Measurements from ENCODE around the gene LIPC.

The LIPC gene

DNA sequence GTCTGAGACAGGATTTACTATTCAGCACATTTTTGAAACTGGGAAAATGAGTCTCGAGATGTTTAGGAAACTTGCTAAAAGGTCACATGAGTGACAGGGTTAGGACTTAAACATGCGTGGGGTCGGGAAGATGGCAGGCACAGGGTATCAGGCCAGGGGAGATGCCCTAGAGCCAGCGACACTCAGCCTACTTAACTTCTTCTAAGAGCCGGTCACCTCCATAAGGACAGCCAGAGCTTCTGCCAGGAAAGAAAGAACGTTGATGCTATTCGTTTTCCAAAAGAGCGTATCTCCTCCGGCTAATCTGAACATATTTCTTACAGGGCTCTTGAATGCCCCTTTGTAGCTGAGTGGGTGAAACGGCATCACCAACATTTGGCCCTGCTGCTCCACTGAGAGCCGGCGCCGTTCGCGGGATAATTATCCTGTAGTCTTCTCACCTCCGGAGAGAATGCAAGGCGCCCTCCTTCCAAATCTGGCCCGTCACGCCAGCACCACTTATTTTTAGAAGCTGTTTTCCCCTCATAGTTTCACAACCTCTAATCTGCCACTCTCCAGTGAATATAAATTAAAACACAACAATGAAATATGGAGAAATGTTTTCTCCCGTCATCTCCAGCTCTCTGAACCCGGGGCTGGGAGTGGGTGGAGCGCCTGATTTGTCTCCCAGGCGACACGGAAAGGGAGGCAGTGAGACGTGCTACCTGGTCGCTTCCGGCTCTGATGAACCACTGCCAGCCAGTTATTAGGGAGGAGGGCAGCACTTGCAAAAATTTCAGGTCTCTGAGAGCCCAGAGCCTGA is 58.5 kb downstream of the LIPC start:
- Histone ChIP-seq H3K4me3 (ENCODE audit: low read length) (no peak overlapping the region), H3K27ac (ENCODE audit: low read depth, low read length) (no peak overlapping the region), H3K36me3 (ENCODE audit: control insufficient read depth, insufficient read depth, low read length) (no peaks in the 10 kb centered on the region), H3K4me1 (ENCODE audit: control insufficient read depth, insufficient read depth, low read length) (no peaks in the 10 kb centered on the region), H3K27me3 (ENCODE audit: control insufficient read depth, insufficient read depth, low read length) (no peaks in the 10 kb centered on the region), H3K9ac (ENCODE audit: low read length) (no peak overlapping the region)

DNA sequence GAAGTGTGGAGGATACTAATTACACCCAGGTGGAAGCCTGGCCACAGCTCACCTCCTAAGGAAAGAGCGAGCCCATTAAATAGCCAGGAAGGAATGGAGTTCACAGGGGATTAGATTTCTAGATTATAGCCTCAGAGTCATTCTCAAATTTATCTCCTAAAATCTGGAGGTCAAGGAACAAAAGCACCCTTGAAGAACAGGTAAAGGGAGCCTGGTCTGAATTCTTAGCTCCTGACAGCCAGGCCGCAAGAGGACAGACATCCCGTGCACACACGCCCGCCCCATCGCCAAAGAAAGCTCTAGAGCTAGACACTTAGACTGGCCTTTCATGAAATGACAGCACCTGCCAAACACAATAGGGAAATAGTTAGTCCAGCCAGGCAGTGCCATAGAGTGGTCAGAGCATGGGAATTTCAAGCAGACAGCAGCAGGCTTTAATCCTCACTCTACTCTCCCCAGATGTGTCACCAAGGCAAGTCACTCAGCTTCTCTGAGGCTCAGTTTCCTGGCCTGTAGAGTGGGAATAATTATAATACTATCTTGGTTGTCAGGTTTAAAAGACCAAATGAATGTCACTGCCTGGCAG is 59.2 kb downstream of the LIPC start:
- no peaks in the 10 kb centered on the region for H3K4me1 ChIP-seq (ENCODE audit: control insufficient read depth, insufficient read depth, low read length)
- H3K36me3 ChIP-seq (ENCODE audit: control insufficient read depth, insufficient read depth, low read length), result no peaks in the 10 kb centered on the region
- no peak overlapping the region for H3K4me3 ChIP-seq (ENCODE audit: low read length)
- no peak overlapping the region for H3K27ac ChIP-seq (ENCODE audit: low read depth, low read length)
- no peak overlapping the region for H3K9ac ChIP-seq (ENCODE audit: low read length)
- no peaks in the 10 kb centered on the region for H3K27me3 ChIP-seq (ENCODE audit: control insufficient read depth, insufficient read depth, low read length)

DNA sequence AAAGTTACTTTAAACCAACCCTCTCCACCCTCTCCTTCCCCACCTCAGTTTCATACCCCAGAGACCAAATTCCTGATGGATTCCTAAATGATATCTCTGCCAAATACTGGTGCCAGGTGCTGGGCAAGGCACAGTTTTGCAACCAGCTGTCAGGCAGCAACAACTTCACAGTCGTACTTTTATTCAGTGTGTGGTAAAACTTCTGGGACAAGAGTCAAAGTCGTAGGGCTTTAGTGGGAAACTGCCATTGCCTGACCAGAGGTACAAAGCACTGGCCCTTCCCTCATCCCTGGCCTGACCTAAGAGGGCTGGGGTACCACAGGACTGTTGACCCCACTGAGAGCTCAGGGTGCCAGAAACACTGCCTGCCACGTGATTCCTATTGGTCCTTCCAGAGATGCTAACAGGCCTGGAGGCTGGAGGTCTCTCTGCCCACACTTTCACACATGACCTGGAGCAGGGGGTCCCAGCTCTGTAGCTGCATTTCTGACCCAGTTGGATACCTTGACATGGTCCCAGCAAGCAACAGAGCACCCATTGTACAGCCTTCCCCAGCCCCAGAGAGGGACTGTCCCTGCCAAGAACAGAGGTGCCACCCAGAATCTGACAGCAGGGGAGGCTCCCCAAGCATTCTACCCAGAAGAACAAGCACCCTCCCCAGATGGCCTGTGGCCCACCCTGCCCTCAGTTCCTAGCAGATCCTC is 59.9 kb downstream of the LIPC start:
- no peak overlapping the region for H3K9ac ChIP-seq (ENCODE audit: low read length)
- H3K4me1 ChIP-seq (ENCODE audit: control insufficient read depth, insufficient read depth, low read length), result no peaks in the 10 kb centered on the region
- no peaks in the 10 kb centered on the region for H3K36me3 ChIP-seq (ENCODE audit: control insufficient read depth, insufficient read depth, low read length)
- no peaks in the 10 kb centered on the region for H3K27me3 ChIP-seq (ENCODE audit: control insufficient read depth, insufficient read depth, low read length)
- no peak overlapping the region for H3K27ac ChIP-seq (ENCODE audit: low read depth, low read length)
- no peak overlapping the region for H3K4me3 ChIP-seq (ENCODE audit: low read length)

DNA sequence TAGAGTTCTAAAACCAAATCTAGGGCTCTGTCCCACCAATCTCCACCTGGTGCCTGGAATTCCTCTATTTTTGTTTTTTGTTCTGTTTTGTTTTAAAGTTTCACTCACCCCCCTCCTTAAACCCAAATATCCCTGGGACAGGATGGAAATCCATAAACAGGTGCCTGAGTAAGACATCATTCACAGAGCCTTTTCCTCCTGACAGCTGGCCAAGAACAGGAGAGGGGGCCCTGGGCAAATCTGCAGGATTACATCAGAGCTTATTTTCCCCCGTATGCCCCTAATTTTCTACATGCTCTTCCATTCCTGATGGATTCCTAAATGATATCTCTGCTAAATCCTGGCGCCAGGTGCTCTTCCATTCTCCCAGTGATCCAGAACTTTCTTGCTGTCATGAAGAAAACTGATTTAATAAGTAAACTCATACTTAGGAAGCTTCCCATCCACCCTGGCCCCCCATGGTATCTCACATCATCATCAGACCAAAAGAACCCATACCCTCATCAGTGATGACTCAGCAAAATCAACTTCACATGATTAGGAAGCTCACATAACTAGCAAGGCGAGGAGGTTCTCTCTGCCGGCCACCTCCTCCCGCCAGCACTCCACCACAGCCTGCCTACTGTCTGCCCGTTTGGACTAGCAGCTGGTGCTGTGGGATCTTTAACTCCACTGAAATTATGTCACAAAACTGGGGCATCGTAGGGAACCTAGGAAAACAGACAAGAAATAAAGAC is 61.0 kb downstream of the LIPC start:
- Histone ChIP-seq H3K27ac (ENCODE audit: low read depth, low read length) (no peak overlapping the region), H3K9ac (ENCODE audit: low read length) (no peak overlapping the region), H3K27me3 (ENCODE audit: control insufficient read depth, insufficient read depth, low read length) (no peaks in the 10 kb centered on the region), H3K4me3 (ENCODE audit: low read length) (no peak overlapping the region), H3K4me1 (ENCODE audit: control insufficient read depth, insufficient read depth, low read length) (no peaks in the 10 kb centered on the region), H3K36me3 (ENCODE audit: control insufficient read depth, insufficient read depth, low read length) (no peaks in the 10 kb centered on the region)

- H3K4me3 ChIP-seq (ENCODE audit: low read length), result no peak overlapping the region
- peaks cover 2% of the 10 kb centered on the region for H3K4me1 ChIP-seq (ENCODE audit: control insufficient read depth, insufficient read depth, low read length)
- no peak overlapping the region for H3K27ac ChIP-seq (ENCODE audit: low read depth, low read length)
- no peaks in the 10 kb centered on the region for H3K36me3 ChIP-seq (ENCODE audit: control insufficient read depth, insufficient read depth, low read length)
- no peaks in the 10 kb centered on the region for H3K27me3 ChIP-seq (ENCODE audit: control insufficient read depth, insufficient read depth, low read length)
- no peak overlapping the region for H3K9ac ChIP-seq (ENCODE audit: low read length)
These were observed 62.8 kb downstream of the LIPC start for GRCh38 chr15:58494567-58494966.

GRCh38 chr15:58495891-58496408 is 64.2 kb downstream of the LIPC start:
- no peaks in the 10 kb centered on the region for H3K27me3 ChIP-seq (ENCODE audit: control insufficient read depth, insufficient read depth, low read length)
- H3K4me1 ChIP-seq (ENCODE audit: control insufficient read depth, insufficient read depth, low read length), result peaks cover 2% of the 10 kb centered on the region
- H3K9ac ChIP-seq (ENCODE audit: low read length), result no peak overlapping the region
- no peak overlapping the region for H3K4me3 ChIP-seq (ENCODE audit: low read length)
- no peak overlapping the region for H3K27ac ChIP-seq (ENCODE audit: low read depth, low read length)
- no peaks in the 10 kb centered on the region for H3K36me3 ChIP-seq (ENCODE audit: control insufficient read depth, insufficient read depth, low read length)

DNA sequence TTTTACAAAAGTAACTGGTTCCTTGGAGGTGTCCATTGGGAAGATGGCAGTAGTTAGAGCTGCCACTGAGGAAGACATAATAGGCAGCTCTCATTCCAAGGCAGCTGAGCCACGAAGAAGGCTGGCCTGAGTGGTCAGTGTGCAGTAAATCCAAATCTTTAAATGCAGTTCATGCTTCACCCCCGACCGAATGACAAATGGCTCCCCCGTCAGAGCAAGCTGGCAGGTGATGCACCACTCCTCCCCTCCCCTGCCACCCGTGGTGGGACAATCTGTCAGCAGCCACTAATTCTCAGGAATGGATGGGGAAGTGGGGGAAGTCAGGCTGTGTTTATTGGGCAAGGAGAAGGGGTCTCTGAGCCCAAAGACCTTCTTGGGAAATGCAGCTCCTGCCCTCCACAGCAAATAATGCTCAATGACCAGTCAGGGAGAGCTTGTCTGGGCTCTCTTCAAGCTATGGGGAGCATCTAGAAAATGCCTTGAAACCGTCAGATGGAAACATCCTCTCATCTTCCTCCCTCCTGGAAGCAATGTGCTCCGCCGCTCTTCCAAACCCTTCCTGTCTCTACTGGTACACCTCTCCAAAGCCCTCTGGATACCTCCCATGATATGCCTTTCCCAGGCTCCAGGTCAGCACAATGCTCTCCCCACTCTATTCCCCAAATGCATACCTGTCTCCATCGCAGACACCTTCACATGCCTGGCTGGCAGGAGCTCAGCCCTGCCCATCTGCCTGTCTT is 65.4 kb downstream of the LIPC start:
- peaks cover 2% of the 10 kb centered on the region for H3K4me1 ChIP-seq (ENCODE audit: control insufficient read depth, insufficient read depth, low read length)
- H3K9ac ChIP-seq (ENCODE audit: low read length), result no peak overlapping the region
- H3K4me3 ChIP-seq (ENCODE audit: low read length), result no peak overlapping the region
- no peaks in the 10 kb centered on the region for H3K36me3 ChIP-seq (ENCODE audit: control insufficient read depth, insufficient read depth, low read length)
- no peaks in the 10 kb centered on the region for H3K27me3 ChIP-seq (ENCODE audit: control insufficient read depth, insufficient read depth, low read length)
- no peak overlapping the region for H3K27ac ChIP-seq (ENCODE audit: low read depth, low read length)

DNA sequence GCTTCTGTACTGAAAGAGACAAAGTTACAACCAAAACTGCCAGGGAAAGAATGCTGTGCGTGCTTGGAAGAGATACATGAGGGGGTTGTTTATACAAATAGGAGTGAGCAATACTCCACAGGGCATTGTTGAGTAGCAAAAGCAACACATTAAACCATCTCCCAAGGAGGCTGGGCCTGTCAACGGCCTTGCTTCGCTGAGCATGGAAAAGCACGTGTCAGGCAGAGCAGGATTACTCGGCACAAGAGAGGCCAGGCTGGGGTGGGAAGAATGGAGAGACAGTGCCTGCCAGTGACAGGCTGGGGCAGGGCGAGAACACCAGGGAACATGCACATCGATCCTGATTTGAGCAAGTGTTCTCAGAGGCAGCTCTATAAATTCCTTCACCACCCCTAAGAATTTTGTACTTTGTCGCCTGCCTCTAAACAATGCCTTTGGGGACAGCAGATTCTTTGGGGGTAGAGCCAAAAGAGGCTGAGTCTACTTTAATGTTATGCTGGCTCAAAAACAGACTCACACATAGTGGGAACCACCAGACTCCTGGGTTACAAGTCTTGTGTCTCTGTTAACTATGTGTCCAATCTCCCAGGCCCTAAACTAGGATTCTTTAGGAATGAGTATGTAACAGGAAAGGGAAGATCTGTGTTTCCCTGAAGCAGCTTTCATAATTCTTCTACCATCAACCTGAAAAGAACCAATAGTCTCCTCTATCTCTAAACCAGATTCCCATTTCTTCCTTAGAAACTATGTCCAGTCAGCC is 67.2 kb downstream of the LIPC start:
- H3K36me3 ChIP-seq (ENCODE audit: control insufficient read depth, insufficient read depth, low read length), result no peaks in the 10 kb centered on the region
- H3K4me3 ChIP-seq (ENCODE audit: low read length), result no peak overlapping the region
- peaks cover 2% of the 10 kb centered on the region for H3K4me1 ChIP-seq (ENCODE audit: control insufficient read depth, insufficient read depth, low read length)
- H3K9ac ChIP-seq (ENCODE audit: low read length), result no peak overlapping the region
- no peak overlapping the region for H3K27ac ChIP-seq (ENCODE audit: low read depth, low read length)
- no peaks in the 10 kb centered on the region for H3K27me3 ChIP-seq (ENCODE audit: control insufficient read depth, insufficient read depth, low read length)

- Histone ChIP-seq H3K27me3 (ENCODE audit: control insufficient read depth, insufficient read depth, low read length) (no peaks in the 10 kb centered on the region), H3K4me1 (ENCODE audit: control insufficient read depth, insufficient read depth, low read length) (peaks cover 2% of the 10 kb centered on the region), H3K9ac (ENCODE audit: low read length) (no peak overlapping the region), H3K36me3 (ENCODE audit: control insufficient read depth, insufficient read depth, low read length) (no peaks in the 10 kb centered on the region), H3K27ac (ENCODE audit: low read depth, low read length) (no peak overlapping the region), H3K4me3 (ENCODE audit: low read length) (no peak overlapping the region)
These were observed 69.2 kb downstream of the LIPC start for GRCh38 chr15:58501006-58501405.

DNA sequence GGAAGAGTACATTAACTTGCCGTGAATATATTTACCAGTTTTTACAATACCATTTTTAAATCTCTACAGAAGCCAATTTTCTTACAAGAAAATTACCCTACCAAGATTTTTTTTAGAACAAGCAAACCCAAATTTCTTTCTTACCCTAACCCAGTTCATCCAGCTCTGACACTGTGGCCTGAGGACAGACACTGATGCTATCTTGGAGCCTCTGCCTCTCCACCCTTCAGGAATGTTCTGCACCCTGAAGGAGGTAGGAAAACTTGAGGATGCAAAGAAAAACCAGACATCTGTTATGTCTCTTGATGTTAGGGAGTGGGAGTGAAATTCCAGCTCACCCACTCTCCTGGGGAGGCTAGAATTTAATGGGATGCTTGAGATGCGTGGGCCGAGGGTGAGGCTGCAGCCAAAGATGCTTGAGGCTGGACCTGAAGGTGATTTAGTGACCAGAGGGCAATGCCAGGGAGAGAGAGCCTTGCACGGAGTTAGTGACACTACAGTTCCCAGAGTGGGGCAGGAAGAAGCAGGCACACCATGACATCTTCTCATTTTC is 69.9 kb downstream of the LIPC start:
- Histone ChIP-seq H3K27me3 (ENCODE audit: control insufficient read depth, insufficient read depth, low read length) (no peaks in the 10 kb centered on the region), H3K4me1 (ENCODE audit: control insufficient read depth, insufficient read depth, low read length) (peaks cover 2% of the 10 kb centered on the region), H3K27ac (ENCODE audit: low read depth, low read length) (no peak overlapping the region), H3K4me3 (ENCODE audit: low read length) (no peak overlapping the region), H3K9ac (ENCODE audit: low read length) (no peak overlapping the region), H3K36me3 (ENCODE audit: control insufficient read depth, insufficient read depth, low read length) (no peaks in the 10 kb centered on the region)
